Superior temporal gyrus (tissue), 1 donor: ENCODE measurements around the gene SSC5D.
"Not testable (repeated sequence)": the region's sequence is repeated elsewhere in the genome, so short reads cannot be mapped to it uniquely, and the experiment has no call there.

Experiments
- DNase-seq: peaks from one replicate; pipeline ENCODE4 v3.0.0-alpha.2; 2016; ENCODE audit errors: extremely low spot score

Gene SSC5D

DNA sequence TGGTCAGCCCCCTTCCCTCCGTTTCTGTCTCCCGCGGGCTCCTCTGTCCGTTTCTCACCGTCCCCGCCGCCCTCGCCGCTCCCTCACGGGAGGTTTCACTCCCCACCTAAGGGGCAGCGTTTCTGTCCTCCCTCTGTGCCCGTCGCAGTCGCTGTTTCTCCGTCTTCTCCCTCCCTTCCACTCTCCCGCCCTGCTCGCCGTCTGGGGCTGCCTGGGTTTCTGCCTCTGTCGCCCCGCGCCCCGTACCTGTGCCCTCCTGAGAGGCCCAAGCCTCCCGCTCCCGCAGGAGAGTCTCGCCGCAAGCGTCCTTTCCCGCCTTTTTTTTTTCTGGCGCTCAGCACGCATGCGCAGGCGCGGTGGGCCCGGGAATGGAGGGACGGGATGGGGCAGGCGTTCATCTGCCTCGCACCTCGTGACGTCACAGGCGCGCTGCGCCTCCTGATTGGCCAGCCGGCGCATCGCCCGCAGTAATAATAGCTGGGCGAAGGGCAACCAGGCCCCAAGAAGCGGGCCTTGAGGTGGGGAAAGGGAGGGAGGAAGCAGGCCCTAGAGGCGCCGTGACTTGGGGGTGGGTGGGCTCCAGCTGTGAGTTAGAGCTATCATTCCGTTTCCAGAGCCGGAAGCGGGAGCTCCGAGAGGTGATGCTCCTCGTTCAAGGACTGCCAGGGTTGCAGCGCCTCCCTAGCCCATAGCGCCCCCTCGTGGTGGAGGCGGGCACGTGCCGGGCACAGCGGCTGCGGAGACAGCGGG lies 15.4 kb downstream of the SSC5D start:
- peak; percentile 98 for DNase-seq

DNA sequence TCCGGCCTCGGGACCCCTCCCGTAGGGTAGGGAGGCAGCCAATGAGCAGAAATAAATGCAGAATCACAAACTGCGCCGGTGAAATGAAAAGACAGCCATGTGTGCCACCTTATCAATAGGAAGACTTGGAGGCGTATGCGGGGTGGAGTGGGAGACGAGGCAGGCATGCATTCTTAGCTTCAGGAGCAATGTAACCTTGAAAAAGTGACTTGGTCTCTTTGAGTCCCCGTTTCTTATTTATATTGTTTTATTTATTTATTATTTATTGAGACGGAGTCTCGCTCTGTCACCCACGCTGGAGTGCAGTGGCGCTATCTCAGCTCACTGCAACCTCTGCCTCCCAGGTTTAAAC lies 16.0 kb downstream of the SSC5D start:
- DNase-seq = no peak

DNA sequence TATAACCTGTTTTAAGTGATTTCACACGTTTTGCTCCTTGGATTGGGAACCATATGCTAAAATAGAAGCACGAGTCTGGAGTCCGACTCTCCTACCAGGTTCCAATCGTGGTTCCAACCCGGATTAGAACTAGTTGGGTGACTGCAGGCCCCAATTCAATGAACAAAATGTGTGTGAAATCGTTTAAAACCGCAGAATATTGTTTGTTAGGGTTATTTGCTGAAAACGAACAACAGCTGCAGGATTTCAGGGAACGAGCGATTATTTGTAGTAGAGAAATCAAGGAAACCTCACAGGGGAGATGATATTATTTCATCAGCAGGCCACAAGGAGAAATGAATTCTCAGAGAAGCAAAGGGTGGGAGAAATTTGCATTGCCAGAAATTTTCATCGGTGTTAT lies 16.7 kb downstream of the SSC5D start:
- no peak for DNase-seq

DNA sequence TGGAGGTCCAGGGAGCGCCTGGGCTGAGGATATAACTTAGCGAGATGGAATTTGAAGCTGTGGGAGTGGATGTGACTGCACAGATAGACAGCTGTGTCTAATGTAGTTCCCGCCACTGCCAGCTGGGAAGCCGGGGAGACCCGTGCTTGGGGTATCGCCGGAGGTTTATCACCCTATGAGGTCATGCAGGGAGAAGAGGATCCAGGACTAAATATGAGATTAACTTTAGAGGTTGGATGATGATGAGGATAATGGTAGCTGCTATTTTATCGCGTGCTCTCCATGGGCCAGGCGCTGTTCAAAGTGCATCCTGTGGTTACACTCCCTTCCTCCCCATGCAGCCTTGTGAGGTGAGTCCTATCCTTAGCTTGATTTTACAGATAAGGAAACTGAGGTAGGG lies 19.9 kb downstream of the SSC5D start:
- DNase-seq = no peak

DNA sequence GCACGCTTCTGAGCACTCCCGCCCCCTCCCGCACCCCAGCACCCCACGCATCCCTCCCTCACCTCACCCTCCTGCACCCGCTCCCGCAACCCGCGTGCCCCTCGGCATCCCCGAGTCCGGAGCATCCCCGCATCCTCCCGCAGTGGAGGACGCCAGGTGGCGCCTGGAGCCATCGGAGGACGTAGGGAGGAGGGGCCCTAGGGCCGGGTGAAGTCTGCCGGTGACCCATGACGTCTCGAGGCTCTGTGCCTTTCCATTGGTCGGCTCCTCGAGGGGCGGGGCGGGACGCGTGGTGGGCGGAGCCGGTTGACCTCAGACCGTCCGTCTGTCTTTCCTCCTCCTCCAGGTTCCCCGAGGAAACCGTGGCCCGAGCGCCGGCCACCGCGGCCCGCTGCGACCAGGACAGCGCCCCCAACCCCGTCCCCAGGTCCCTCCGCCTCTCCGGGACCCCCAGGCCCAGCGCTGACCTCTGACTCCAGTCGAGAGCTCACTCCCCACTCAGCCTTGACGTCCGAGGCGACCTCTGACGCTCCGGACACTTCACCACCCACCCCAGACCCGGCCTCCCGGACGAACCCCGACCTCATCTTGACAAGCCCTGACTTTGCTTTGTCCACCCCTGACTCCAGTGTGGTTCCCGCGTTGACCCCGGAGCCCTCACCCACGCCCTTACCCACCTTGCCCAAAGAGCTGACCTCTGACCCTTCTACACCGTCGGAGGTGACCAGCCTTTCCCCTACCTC lies 28.8 kb downstream of the SSC5D start:
- DNase-seq = peak; percentile 95

DNA sequence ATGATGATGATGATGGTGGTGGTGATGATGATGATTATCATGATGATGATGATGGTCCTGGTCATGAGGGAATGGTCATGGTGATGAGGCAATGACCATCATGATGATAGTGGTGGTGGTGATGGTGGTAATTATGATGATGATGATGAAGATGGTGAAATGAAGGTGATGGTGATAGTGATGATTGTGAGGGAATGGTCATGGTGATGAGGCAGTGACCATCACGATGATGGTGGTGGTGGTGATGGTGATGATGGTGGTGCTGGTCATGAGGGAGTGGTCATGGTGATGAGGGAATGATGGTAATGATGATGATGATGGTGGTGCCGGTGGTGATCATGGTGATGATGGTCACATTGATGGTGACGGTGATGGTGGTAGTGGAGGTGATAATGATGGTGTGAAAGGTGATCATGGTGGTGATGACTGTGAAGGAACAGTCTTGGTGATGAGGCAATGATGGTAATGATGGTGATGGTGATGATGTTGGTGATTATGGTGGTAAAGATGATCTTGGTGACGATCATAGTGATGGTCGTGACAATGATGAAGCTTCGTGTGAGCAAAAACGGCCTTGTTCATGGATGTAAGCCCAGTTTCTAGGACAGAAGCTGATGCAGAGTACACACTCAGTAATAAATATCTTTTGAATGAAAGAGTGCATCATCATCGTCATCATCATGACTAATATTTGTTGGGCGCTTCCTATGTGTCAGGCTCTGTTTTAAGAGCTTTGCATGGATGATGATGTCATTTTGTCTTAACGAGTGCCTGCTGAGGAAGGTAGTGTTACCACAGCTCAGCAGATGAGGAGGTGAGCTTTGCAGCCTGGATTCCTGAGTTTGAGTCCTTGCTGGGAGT lies 31.4 kb downstream of the SSC5D start:
- no peak for DNase-seq

DNA sequence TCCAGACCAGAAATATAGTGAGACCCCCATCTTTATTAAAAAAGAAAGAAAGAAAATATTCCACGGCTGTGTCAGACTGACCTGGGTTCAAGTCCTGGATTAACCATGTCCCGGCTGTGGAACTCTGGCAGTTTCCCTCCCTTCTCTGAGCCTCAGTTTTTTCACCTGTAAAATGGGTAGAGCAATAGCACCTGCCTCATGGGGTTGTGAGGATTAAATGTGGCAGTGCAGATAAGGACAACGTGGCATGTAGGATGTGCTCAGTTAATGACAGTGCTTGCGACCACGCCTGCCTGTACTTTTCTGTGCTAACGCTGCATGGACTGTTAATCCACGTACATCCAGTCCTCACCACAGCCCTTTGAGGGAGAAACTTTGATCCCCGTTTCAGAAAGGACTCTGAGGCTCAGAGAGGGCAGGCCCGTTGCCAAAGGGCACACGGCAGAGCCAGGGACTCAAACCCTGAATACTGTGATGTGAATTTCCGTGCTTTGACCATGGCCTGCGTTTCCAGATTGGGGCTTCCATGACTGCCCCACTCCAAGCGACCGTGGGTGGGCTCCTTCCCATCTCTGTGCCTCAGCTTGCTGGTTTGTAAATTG lies 32.6 kb downstream of the SSC5D start:
- no peak for DNase-seq

DNA sequence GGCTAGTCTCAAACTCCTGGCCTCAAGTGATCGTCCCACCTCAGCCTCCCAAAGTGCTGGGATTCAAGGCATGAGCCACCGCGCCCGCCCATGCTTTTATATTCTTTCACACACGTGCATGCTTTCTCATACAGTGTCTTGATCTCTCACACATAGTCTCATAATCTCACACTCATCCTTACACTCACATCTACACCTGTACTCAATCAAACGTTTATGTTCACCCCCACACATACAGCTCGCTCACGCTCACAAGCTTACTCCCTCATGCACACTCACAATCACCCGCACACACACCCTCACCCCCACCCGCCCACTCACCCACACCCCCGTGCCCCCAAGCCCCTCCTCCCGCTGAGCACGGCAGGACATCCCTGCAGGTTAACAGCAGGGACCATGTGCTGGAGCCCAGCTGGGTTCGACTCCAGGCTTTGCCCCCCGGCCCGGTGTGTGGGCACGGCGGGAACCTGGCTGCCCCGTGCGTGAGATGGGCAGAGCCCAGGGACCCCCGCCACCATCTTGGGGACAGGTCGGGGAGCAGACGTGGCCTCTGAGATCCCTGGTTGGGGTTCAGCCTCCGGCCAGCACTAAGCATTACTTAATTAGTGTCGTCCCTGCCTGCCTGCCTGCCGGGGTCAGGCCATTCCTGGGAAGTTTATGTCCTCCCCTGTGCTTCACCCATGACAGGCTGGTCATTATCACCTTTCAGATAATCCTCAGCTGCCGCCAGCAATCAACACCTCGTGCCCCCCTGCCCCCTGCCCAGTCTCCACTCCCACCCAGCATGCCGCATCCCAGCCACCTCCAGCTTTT lies 37.3 kb downstream of the SSC5D start:
- DNase-seq = no peak

DNA sequence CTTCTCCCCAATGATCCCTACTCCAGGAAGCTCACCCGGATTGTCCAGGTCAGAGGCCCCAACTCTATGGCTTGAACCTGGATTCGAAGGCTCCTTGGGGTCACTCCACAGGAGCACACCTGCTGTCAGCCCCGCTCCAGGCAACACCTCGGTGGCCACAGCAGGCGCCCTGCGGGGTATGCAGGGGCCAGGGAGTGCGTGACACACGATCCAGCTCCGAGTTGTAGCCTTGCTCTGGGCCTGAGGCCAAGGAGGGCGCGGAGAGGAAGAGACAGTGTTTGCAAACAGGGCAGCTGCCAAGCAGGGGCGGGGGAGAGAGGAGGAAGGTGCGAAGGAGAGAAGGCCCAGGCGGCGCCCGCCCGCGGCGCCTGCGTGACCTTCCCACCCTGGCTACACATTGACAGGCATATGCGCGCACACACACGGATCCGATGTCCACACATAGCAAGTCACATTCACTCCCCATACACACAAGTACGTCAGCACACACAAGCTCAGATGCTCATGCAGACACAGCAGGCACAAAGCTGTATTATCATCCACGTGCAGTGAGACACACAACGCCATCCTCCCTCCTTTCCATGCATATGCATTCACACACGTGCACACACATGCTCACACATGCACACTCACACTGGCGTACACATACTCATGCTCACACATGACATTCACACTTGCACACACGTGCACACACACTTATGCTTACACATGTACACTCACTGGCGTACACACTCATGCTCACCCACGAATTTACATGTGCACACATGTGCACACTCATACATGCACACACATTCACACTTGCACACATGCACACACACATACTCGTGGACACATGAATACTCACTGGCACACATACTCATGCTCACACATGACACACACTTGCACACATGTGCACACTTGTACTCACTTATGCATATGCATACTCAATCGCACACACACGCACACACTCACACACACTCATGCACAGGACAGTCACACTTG lies 38.3 kb downstream of the SSC5D start:
- no peak for DNase-seq

DNA sequence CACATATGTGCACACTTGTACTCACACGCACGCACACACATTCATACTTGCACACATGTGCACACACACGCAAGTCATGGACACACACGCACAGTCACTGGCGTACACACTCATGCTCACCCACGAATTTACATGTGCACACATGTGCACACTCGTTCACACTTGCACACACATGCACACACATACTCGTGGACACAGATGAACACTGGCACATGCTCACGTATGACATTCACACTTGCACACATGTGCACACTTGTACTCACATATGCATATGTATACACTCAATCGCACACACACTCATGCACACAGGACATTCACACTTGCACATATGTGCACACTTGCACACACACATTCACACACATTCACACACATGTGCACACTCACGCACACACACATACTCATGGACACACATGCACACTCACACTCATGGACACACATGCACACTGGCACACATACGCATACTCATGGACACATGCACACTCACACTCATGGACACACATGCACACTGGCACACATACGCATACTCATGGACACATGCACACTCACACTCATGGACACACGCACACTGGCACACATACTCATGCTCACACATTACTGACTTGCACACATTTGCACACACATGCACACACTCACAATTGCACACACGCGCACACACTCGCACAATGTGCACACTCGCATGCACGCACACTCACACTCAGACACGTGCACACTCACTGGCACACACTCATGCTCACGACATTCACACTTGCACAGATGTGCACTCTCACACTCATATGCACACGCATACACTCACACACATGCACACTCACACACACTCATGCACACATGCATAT lies 39.2 kb downstream of the SSC5D start:
- DNase-seq = no peak

DNA sequence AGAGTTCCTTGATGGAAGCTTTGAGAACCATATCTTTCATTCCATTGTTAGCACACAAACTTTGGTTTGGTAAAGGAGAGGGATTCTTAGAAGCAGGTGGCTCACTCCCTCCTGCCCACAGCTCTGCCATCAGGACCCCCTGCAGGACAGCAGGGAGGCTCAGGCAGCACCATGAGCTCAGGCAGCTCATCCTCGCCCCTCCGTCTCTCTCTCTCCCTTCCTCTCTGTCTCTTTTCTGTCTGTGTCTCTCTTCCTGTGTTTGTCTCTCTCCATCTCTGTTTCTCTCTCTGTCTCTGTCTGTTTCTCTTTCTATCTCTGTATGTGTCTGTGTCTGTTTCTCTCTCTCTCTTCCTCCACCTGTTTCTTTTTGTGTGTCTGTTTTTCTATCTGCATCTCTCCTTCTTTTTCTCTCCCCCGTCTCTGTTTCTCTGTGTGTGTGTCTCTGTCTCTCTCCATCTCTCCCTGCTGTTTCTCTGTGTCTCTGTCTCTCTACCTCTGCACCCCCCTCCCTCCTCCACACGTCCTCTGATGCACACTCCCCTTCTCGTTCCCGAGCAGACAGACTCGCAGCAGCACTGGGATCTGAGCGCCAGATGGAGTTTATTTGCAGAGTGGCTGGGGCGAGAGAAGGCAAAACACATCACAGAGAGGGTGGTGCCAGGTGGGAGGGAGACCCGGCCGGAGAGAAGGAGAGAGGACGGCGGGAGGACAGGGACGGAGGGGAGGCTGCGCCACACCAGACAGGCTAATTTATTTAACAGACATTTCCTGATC lies 40.0 kb downstream of the SSC5D start:
- DNase-seq = no peak

DNA sequence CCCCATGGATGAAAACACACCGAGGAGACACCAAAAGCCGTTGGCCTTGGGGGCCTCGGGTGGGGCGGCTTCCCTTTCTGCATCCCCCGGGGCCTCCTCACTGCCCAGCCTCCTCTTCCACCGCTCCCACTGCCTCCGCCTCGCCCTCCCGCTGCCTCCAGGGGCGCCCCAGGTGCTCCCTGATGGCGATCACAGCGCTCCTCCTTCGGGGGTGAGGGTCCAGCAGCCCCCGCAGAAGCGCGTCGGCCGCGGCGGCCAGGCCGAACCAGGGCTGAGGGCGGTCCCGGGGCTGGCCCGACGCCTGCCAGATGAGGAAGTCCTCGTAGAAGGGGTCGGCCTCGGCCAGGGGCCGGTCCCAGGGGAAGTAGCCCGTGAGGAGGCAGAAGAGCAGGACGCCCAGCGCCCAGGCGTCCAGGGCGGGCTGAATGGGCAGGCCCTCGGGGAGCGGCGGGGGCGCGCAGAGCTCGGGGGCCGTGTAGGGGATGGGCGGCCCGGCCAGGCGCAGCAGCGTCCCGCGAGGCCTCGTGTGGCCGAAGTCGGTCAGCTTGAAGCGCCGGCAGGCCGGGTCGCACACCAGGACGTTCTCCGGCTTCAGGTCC lies 41.5 kb downstream of the SSC5D start:
- no peak for DNase-seq

DNA sequence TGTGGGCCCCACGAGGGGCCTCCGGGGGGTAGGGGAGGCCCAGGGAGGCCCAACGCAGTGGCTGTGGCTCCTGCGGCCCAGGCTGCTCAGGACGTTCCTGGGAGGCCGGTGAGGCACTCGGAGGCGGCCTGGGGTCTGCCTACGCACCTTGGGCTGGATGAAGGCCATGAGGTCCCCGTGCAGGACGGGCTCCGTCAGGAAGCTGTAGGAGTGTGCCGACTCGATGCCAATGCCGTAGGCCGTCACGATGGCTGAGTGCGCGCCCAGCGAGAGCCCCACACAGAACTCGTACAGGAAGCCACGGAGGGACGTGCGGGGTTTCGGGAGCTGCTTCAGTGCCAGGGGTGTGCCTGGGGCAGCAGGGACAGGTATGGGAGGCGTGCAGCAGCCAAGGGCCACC lies 42.8 kb downstream of the SSC5D start:
- no peak for DNase-seq

DNA sequence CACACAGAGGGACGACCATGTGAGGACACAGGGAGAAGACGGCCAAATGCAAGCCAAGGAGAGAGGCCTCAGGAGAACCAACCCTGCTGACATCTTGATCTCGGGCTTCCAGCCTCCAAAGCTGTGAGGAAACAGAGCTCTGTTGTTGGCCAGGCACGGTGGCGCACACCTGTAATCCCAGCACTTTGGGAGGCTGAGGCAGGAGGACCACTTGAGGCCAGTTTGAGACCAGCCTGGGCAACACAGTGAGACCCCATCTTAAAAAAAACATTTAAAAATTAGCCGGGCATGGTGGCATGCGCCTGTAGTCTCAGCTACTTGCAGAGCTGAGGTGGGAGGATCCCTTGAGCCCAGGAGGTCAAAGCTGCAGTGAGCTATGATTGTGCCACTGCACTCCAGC lies 46.0 kb downstream of the SSC5D start:
- not testable (repeated sequence) for DNase-seq

DNA sequence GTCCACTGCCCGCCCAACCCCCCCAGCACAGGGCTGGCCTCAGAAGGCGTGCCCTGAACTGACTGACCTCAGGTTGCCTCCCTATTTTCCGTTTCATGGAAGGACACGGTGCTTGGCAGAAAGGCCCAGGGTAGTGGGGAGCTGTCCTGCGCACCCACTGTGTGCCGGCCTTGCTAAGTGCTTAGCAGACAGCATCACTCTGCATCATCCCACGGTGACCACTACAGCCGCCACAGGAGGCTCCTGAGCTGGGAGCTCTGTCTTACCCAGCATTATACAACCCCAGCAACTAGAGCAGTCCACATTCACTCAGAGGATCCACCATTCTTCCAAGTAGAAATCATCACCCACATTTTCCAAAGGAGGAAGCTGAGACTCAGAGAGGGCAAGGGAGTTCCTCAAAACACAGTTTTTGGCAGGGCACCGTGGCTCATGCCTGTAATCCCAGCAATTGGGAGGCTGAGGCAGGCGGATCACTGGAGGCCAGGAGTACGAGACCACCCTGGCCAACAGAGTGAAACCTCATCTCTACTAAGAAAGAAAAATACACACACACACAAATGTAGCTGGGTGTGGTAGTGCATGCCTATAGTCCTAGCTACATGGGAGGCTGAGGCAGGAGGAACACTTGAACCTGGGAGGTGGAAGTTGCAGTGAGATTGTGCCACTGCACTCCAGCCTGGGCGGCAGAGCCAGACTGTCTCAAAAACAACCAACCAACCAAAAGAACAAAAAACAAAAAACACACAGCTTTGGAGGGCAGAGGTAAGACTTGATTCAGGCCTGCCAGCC lies 47.1 kb downstream of the SSC5D start:
- no peak for DNase-seq

DNA sequence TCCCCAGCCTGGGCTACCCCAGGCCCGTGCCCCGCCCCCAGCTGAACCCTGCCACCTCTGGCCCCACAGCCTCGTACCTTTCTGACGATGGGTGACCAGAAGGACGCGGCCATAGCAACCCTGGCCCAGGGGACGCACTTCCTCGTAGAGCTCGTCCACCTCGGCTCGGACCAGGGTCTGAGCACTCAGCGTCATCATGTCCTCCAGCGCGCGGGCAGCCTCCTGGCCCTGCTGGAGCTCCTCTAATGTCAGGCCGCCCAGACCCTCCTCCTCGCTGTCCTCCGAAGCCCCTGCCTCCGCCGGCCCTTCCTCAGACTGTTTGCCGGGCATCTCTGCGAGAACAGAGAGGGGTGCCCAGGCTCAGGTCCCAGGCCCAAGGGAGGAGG lies 47.7 kb downstream of the SSC5D start:
- DNase-seq = no peak

DNA sequence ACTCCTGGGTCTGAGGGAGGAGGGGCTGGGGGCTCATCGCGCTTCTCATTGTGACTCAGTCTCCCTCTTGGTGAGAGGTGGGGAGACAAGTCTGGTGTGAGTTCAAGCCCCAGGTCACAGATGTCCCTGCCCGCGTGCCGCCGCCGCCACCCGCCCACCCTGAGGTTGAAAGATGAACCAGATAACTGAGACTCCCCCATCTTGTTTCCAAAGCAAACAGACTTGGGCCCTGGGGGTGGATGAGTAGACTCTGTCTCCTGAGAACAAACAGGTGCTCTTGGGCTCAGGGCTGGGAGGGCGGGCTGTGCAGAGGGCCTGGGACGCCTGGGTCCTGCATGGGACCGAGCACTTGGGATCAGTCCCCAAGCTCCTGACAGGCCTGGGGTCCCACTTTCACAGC lies 48.1 kb downstream of the SSC5D start:
- no peak for DNase-seq
